Kasumi-1 (cell line): ENCODE measurements around the gene PTPDC1.
"Not testable (repeated sequence)": the region's sequence is repeated elsewhere in the genome, so short reads cannot be mapped to it uniquely, and the experiment has no call there.

Source experiments
- DNase-seq, 2 experiments: peaks; one replicate each; lab custom pipeline; 2025; lab: John Stamatoyannopoulos, UW

PTPDC1 gene

DNA sequence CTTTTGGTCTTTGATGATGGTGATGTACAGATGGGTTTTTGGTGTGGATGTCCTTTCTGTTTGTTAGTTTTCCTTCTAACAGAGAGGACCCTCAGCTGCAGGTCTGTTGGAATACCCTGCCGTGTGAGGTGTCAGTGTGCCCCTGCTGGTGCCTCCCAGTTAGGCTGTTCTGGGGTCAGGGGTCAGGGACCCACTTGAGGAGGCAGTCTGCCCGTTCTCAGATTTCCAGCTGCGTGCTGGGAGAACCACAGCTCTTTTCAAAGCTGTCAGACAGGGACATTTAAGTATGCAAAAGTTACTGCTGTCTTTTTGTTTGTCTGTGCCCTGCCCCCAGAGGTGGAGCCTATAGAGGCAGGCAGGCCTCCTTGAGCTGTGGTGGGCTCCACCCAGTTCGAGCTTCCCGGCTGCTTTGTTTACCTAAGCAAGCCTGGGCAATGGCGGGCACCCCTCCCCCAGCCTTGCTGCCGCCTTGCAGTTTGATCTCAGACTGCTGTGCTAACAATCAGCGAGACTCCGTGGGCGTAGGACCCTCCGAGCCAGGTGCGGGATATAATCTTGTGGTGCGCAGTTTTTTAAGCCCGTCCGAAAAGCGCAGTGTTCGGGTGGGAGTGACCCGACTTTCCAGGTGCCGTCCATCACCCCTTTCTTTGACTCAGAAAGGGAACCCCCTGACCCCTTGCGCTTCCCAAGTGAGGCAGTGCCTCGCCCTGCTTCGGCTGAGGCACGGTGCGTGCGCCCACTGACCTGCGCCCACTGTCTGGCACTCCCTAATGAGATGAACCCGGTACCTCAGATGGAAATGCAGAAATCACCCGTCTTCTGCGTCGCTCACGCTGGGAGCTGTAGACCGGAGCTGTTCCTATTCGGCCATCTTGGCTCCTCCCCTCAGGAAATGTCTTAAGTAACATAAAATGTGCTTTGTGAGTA lies 10.2 kb downstream of the PTPDC1 start:
- not testable (repeated sequence) for DNase-seq

GRCh38 chr9:94096819-94097577 lies 12.7 kb downstream of the PTPDC1 start:
- DNase-seq = no peak

DNA sequence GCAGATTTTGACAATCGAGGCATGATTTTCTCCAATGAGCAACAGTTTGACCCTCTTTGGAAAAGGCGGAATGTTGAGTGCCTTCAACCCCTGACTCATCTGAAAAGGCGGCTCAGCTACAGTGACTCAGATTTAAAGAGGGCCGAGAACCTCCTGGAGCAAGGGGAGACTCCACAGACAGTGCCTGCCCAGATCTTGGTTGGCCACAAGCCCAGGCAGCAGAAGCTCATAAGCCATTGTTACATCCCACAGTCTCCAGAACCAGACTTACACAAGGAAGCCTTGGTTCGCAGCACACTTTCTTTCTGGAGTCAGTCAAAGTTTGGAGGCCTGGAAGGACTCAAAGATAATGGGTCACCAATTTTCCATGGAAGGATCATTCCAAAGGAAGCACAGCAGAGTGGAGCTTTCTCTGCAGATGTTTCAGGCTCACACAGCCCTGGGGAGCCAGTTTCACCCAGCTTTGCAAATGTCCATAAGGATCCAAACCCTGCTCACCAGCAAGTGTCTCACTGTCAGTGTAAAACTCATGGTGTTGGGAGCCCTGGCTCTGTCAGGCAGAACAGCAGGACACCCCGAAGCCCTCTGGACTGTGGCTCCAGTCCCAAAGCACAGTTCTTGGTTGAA lies 13.6 kb downstream of the PTPDC1 start:
- no peak for DNase-seq

GRCh38 chr9:94100152-94100879 lies 16.1 kb downstream of the PTPDC1 start:
- DNase-seq = no peak

- no peak for DNase-seq
Measured at GRCh38 chr9:94101162-94101853, 17.0 kb downstream of the PTPDC1 start.

GRCh38 chr9:94108584-94108983 lies 24.3 kb downstream of the PTPDC1 start:
- no peak for DNase-seq

GRCh38 chr9:94110821-94111252 lies 26.6 kb downstream of the PTPDC1 start:
- DNase-seq = no peak

GRCh38 chr9:94111446-94111845 lies 27.2 kb downstream of the PTPDC1 start:
- DNase-seq = no peak

- DNase-seq = no peak
Measured at GRCh38 chr9:94112716-94113465, 28.6 kb downstream of the PTPDC1 start.

DNA sequence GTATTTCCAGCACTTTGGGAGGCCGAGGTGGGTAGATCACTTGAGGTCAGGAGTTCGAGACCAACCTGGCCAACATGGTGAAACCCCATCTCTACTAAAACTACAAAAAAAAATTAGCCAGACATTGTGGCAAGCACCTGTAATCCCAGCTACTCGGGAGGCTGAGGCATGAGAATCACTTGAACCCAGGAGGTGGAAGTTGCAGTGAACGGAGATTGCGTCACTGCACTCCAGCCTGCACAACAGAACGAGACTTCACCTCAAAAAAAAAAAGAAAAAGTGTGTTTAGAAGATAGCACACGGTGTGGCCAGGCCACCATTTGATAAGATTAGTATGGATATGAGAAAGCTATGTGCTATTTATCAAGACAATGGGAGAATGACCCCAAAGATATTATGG lies 35.8 kb downstream of the PTPDC1 start:
- DNase-seq = not testable (repeated sequence)

DNA sequence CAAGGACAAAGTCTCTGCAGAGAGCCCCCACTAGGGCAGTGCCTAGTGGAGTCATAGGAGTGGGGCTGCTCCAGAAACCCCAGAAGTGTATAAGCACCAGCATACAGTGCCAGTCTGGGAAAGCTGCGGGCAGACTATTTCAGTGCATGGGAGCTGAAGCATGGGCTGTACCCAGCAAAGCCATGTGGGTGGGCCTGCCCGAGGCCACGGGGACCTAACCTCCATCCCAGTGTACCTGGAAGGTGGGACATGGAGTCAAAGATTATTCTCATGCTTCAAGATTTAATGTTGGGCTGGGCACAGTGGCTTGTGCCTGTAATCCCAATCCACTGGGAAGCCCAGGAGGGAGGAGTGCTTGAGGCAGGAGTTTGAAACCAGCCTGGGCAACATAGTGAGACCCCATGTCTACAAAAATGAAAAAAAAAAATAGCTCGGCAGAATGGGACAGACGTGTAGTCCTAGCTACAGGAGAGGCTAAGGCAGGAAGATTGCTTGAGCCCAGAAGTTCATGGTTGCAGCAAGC lies 36.7 kb downstream of the PTPDC1 start:
- DNase-seq = no peak

- DNase-seq = no peak
Measured at GRCh38 chr9:94126844-94127243, 42.6 kb downstream of the PTPDC1 start.

DNA sequence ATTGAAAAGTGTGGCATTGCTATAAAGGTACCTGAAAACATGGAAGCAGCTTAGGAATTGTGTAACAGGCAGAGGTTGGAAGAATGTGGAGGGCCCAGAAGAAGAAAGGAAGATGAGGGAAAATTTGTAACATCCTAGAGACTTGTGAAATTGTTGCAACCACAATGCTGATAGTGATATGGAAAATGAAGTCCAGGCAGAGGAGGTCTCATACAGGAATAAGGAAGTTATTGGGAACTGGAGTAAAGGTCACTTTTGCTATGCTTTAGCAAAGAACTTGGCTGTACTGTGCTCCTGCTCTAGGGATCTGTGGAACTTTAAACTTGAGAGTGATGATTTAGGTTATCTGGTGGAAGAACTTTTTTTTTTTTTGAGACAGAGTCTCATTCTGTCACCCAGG lies 43.5 kb downstream of the PTPDC1 start:
- no peak for DNase-seq

GRCh38 chr9:94128580-94128979 lies 44.3 kb downstream of the PTPDC1 start:
- DNase-seq = no peak

DNA sequence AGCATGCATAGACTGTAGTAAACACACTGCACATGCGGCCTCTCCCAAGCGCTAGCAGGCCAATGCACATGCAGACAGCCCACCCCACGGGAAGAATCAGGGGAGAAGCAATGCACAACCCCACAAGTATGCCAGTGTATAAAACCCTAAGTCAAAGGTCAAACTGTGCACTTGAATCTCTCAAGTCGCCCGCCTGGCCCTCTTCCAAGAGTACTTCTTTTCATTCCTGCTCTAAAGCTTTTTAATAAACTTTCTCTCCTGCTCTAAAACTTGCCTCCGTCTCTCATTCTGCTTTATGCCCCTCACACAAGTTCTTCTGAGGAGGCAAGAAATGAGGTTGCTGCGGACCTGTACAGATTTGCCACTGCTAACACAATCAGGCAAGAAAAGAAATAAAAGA lies 50.4 kb downstream of the PTPDC1 start:
- DNase-seq = no peak

DNA sequence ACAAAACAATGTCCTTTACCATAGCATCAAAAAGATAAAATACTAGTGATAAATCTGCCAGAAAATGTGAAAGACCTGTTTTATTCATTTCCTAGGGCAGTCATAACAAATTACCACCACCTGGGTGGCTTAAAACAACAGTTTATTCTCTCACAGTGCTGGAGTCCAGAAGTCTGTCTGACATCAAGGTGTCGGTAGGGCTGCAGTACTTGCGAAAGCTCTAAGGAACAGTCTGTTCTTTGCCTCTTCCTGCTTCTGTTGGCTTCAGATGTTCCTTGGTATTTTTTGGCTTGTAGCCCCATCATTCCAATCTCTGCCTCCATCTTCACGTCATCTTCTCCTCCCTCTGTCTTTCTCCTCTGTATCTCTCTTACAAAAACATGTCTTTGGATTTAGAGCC lies 51.0 kb downstream of the PTPDC1 start:
- DNase-seq = no peak

DNA sequence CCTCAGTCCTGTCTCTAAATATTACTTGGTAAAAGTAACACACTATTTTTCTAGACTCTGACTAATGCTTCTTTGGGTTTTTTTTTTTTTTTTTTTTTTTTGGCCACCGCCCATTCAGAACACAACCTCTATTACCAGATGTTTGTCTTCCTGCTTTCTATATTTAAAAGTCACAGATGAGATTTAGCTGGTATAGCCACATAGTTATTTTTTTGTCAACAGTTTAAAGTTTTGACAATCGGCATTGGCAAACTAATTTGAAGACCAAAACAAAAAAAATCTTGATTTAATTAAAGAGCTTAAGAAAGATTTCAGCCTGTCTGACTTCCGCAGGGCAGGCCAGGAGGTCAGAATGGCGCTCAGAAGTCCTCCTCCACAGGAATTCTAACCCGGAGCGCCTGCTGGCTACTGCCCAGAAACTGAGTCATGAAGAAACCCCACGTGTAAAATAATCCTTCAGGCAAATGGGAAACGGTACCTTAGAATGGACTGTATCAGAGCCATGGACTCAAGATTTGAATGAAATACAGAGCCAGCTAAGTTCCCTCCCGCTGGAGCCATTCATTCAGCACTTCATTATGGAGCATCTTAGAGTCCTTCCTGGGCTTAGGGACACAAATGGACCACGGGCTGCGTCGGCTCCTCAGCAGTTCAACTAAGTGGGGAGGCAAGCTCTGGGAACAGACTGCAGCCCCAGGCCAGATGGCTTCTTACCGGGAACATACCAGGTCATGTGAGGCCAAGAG lies 55.6 kb downstream of the PTPDC1 start:
- DNase-seq = no peak

DNA sequence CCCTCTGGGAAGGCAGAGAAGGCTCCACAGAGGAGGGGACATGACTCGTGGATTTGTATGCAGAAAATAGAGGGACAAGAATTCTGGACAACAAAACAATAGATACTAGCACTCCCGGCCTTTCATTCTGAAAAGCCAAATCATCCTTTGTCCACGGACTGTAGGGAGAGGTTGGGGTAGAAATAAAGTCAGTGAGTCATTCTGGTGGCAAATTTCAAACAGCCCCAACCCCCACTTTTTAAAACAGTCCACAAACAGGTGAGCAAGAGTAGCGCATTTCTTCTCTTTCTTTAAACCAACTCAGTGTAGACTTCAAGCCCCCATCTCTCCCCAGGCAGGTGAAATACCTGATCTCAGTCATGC lies 56.1 kb downstream of the PTPDC1 start:
- DNase-seq = no peak
